GM21381 (cell line): ENCODE results near the gene AGRN.
"Not testable (repeated sequence)": the region's sequence is repeated elsewhere in the genome, so short reads cannot be mapped to it uniquely, and the experiment has no call there.

Experiments
- ATAC-seq: cut with Tn5 transposase; IDR thresholded peaks from one replicate; pipeline ENCODE4 v1.9.1; 2021; ENCODE audit warnings: mild to moderate bottlenecking, moderate library complexity; ENCODE audit not compliant: unreplicated experiment

Gene AGRN

GRCh38 chr1:1018321-1018685 is 1.6 kb upstream of the AGRN start:
- not testable (repeated sequence) for ATAC-seq

DNA sequence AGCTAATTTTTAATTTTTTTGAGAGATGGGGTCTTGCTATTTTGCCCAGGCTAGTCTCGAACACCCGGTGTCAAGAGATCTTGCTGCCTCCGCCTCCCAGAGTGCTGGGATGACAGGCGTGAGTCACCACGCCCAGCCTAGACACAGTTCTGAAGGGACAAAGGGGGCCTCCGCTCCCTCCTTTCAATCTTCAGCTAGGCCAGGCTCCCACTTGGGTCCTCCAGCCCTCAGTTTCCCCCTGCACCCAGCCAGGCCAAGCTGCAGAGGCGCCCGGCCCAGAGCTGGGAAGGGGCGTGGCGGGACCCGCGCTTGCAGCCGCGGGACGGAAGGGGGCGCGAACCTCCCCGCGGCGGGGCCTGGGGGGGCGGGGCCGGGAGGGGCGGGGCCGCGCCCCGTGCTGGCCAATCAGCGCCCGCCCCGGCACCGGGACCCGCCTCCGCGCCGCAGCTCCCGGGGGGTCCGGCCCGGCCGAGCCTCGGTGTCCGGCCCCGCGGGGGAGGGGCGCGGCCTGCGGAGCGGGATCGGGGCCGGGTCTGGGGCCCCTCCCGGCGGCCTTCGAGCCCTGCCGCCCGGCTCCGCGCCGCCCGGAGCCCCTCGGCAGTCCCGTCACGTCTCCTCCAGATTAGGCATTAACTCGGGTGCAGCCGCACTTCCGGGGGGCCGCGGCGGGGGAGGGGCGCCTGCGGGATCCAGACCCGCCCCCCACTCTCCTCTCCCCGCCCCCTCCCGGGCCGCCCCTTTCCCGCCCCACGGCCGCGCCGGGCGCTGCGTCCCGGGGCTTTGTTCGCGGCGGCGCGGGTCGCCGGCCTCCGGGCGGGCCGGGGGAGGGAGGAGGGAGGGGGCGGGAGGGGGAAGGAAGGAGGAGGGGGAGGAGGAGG is 559 bp upstream of the AGRN start:
- peak; percentile 65 for ATAC-seq

GRCh38 chr1:1020415-1021009 is 592 bp downstream of the AGRN start:
- ATAC-seq: peak; percentile 4

- ATAC-seq: no peak
These were observed 1.3 kb downstream of the AGRN start for GRCh38 chr1:1021010-1021919.

DNA sequence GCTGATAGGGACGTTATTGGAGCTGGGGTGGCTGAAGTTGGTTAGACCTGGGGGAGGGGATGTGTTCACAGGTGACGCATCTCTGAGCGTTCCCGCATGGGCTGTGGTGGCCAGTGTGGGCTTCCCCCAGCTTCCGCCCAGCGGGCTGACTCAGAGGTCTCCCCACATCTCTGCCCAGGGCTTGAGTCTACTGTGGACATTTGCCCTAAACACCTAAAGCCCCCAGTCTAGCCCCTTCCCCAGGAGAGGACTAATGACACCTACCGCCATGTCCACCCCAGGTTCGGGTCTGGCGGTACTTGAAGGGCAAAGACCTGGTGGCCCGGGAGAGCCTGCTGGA is 2.0 kb downstream of the AGRN start:
- ATAC-seq: no peak

- ATAC-seq: no peak
These were observed 2.5 kb downstream of the AGRN start for GRCh38 chr1:1022302-1023009.

DNA sequence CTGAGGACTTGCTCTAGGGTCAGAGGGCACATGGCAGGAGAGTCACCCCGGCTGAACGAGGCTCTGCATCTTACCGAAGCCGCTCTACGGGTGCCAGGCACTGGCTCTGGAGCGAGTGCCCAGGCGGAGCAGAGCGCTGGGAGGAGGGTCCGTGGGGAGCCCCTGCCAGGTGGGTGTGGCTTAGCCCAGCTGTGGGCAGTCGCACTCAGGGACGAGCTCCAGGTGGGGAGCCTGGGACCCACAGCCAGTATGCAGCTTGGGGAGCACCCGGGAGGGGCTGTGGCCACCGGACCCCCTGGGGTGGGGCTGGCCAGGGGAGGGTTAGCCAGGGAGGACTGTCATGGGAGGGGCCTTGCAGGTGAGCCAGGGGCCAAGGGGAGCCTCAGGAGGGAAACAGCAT is 3.8 kb downstream of the AGRN start:
- no peak for ATAC-seq

DNA sequence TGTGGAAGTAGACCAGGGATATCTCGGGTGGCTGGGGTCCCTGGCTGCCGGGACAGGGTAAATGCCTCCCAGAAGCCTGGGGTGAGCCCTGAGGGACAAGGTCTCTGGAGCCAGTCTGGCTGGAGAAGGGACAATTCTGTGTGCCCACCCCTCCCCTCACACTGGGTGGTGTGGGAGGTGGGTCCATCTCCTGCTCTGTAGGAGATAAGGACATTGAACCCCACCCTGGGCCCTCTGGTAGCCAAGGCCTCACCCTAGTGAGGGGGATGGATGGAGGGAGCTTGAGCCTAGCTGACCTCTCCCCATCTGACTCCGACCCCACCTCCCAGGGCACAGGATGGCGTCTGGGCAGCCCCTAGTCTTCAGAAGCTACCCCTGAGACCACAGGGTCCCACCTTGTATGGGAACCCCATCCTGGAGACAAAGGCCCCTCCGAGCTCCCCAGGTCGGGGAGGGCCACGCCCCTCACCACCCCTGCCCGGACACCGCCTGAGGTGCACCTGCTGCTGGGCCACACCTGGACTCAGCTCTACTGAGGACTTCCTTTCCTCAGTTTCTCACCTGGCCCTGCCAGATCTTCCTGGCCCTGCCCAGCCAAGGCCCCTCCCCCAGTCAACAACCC is 4.3 kb downstream of the AGRN start:
- ATAC-seq: no peak

DNA sequence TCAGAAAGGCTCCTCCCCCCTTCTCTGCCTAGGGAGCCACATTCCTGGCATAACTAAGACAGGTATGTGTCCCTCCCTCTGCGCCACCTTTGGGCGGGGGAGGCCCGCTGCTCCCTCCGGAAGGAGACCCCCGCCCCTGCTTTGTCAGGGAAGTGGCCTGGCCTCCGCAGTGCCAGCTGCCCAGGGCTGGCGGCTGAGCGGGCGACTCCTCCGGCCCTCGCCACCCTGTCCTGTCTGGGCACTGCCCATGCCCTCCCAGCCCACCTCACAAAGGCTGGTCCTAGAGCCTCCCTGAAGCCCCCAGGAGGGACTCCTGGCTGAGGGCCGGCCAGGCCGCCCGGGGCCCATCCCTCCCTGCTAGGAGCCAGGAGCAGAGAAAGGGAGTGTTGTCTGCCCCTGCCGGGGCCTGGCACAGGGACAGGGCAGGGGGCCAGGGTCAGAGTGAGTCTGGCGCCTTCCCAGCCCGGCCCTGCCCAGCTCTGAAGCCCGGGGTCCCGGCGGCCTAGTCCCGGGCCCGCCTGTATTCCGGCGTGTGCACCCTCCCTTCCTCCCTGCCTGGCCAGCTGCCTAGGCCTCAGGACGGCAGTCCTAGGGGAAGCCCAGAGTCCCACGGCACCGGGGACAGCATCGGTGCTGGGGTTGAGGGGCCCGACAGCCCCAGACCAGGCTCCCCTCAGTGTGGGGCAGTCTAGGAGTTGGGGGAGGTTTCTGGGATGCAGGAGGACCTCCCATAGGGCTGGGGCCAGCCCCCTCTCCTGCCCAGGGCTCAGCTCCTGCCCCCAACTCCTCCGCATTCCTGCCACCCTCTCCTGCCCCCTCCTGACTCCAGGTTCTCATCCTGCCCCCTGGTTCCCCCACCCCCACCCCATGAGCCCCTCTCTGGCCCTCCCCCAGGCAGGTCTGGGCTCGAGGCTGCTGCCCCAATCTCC is 5.1 kb downstream of the AGRN start:
- no peak for ATAC-seq

DNA sequence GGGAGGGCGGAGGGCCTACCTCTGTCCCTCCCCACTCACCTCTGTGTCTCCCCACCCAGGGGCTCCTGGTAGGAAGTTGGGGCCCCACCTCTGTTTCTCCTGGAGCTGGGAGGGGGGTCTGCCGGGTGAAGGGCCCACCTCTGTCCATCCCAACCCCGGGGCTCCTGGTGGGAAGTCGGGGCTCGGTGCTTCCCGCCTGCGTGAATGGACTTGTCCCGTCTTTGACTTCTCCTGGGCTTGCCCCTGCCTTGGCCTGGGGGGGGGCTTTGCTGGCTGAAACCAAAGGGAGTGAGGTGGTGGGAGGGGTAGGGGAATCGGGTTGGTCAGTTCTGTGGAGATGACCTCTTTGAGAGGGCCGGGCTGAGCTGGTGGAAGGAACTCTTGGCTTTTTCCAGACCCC is 5.8 kb downstream of the AGRN start:
- ATAC-seq: no peak

DNA sequence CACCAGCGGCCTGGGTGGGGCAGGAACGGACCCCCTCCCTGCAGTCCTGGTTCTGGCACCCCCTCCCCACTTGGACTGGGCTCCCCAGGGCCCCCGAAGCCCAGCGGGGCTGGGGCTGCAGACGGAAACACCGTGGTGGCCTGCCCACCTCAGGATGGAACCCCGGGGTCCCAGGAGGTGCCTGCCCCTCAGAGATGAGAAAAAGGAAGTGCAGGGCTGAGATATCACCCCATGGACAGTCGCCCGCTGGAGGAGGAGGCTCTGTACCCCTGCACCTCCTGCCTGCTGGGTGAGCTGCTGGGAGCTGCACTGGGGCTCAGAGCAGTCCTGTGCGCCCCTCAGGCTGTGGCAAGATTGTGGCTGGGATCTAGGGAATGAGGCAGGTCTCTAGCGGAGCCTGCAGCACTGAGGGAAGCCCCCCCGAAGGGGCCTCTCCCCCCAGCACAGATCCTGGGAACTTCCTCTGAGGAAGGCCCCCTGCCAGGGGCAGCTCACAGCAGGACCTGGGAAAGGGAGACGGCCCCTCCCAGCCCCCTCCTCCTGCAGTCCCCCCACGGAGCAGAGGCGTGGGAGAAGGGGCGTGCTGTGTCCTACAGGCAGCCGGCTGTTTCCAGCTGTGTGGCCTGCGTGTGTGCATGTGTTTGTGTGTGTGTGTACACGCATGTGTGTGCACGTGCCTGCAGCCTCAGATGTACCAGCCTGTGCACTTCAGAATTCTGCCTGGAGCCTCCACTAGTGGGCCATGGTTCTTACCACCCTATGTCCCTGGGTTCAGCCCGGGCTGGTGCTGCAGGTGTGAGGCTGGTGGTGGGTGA is 6.9 kb downstream of the AGRN start:
- no peak for ATAC-seq

- no peak for ATAC-seq
These were observed 7.9 kb downstream of the AGRN start for GRCh38 chr1:1027791-1028190.

DNA sequence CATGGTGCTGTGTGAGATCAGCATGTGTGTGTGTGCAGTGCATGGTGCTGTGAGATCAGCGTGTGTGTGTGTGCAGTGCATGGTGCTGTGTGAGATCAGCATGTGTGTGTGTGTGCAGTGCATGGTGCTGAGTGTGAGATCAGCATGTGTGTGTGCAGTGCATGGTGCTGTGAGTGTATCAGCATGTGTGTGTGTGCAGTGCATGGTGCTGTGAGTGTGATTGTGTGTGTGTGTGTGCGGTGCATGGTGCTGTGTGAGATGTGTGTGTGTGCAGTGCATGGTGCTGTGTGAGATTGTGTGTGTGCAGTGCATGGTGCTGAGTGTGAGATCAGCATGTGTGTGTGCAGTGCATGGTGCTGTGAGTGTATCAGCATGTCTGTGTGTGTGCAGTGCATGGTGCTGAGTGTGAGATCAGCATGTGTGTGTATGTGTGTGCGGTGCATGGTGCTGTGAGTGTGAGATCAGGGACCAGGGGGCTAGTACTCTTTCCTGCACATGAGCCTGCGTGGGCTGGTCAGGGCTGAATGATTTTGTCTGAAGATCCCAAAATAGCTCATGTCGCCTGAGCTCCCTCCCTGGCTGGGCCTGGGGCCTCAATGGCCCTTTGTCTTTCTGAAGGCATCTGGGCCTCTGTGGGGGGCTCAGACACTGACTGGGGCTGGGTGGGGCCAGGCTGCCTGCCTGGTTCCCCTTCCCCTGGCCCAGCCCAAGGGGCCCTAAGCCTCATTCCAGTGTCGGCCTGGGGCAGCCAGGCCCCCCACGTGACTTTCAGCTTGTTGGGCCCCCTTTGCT is 11.1 kb downstream of the AGRN start:
- not testable (repeated sequence) for ATAC-seq

DNA sequence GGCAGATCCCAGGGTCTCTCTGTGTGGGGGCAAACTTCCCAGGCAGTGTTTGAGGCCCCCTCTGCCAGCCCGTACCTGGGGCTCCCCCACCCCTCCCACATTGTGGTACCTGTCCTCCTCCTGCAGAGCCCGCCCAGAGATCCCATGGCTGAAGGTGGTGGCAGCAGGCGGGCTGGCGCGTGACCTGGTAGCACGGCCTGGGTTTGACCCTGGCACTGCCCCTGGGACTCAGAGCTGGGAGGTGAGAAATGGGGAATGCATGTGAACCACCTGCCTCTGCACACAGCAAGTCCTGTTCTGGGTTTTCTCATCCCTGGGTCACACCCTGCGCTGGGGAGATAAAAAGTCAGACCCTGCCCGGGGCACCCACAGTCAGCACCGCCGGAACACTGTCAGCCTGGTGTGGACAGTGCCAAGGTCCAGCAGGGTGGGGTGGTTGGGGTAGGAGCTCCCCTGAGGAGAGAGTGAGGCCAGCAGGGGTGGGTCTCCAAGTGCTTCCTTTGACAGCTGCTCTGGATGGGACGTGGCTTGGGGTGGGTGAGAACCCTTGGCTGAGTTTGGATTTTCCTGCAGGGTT is 11.8 kb downstream of the AGRN start:
- ATAC-seq: no peak

DNA sequence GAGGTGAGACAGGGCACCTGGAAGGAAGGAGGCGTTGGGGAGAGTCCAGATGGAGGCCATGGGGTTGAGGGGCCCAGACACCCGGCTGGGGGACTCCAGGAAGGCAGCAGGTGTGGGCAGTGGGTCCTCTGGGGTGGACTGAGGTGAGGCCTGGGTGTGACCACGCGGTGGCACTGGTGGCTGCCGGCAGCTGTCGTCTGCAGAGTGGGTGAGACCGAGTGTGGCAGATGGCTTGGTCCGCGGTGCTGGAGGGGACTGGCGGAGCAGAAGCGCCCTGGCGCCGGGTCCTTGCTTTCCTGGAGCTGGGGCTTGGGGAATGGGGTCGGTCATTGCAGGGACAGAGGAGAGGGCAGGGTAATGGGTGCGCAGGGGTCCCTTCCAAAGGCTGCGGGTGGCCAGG is 12.5 kb downstream of the AGRN start:
- no peak for ATAC-seq

GRCh38 chr1:1033009-1033587 is 13.2 kb downstream of the AGRN start:
- ATAC-seq: peak; percentile 83

GRCh38 chr1:1033731-1034438 is 14.0 kb downstream of the AGRN start:
- no peak for ATAC-seq
